WTC11 (cell line): ENCODE results near the gene ABCF2. TPM values are rescaled to one million over a fixed set of nuclear protein-coding genes. Genes with fewer than 3 reads are reported as not detected.
A peak's percentile ranks its signal among the peaks of the same experiment; 100 is the strongest.

Source experiments
- ATAC-seq: fragments of 200-7000 bp; cut with Tn5 transposase; 2 replicates; pipeline ENCODE4 v1.10.0; 2021; ENCODE audit warnings: mild to moderate bottlenecking, moderate library complexity
- Bru-seq: library from RNA; stranded (reverse); fragments of 400-500 nt; gene quantifications from one replicate; lab custom pipeline; 2021; lab: Mats Ljungman, UMichigan
- CTCF ChIA-PET: fragments of 300-600 bp; sonication (Branson Sonifier 250); formaldehyde crosslinking; loops from one replicate; lab custom pipeline; 2021; ENCODE audit warnings: antibody characterized with exemption; lab: Charles Lee
- POLR2A ChIA-PET: fragments of 350-600 bp; sonication (Branson Sonifier 250); formaldehyde crosslinking; loops from one replicate; lab custom pipeline; 2021; ENCODE audit warnings: antibody characterized with exemption; lab: Charles Lee
- DNase-seq: peaks from one replicate; pipeline ENCODE4 v3.0.0; 2021; ENCODE audit warnings: low spot score
- H3K27ac Mint-ChIP-seq: 2 replicates; pipeline ENCODE4 v1.8.0; 2021; ENCODE audit warnings: mixed read lengths
- H3K27me3 Mint-ChIP-seq: 2 replicates; pipeline ENCODE4 v1.8.0; 2021; ENCODE audit warnings: low read depth, mild to moderate bottlenecking, moderate library complexity, mixed read lengths
- H3K36me3 Mint-ChIP-seq: 2 replicates; pipeline ENCODE4 v1.8.0; 2021; ENCODE audit warnings: mixed read lengths
- H3K4me1 Mint-ChIP-seq: 2 replicates; pipeline ENCODE4 v1.8.0; 2022; ENCODE audit warnings: mixed read lengths
- H3K4me3 Mint-ChIP-seq: 2 replicates; pipeline ENCODE4 v1.8.0; 2021; ENCODE audit warnings: mild to moderate bottlenecking, moderate library complexity, mixed read lengths
- H3K9me3 Mint-ChIP-seq: 2 replicates; pipeline ENCODE4 v1.8.0; 2021; ENCODE audit warnings: mixed read lengths
- ATF1 ChIP-seq: sonication (generic); formaldehyde crosslinking; IDR thresholded peaks from 2 replicates; pipeline ENCODE4 v1.8.1; 2023; ENCODE audit warnings: mild to moderate bottlenecking, moderate library complexity, missing genetic modification reagents
- ATF6 ChIP-seq: sonication (generic); formaldehyde crosslinking; IDR thresholded peaks from 2 replicates; pipeline ENCODE4 v1.8.1; 2023; ENCODE audit warnings: mild to moderate bottlenecking, missing genetic modification reagents
- CDX4 ChIP-seq: fragments of 250-450 bp; sonication (Bioruptor Pico); IDR thresholded peaks from 2 replicates; pipeline ENCODE4 v1.9.0; 2021; ENCODE audit warnings: moderate library complexity, mild to moderate bottlenecking, inconsistent platforms, borderline replicate concordance
- E2F5 ChIP-seq: sonication (generic); formaldehyde crosslinking; IDR thresholded peaks from 2 replicates; pipeline ENCODE4 v1.8.1; 2022; ENCODE audit warnings: mild to moderate bottlenecking, moderate library complexity, missing genetic modification reagents
- EMX1 ChIP-seq: fragments of 250-450 bp; sonication (Bioruptor Pico); IDR thresholded peaks from 2 replicates; pipeline ENCODE4 v1.8.0; 2021; ENCODE audit warnings: mild to moderate bottlenecking
- FOXJ3 ChIP-seq: sonication (generic); formaldehyde crosslinking; IDR thresholded peaks from 2 replicates; pipeline ENCODE4 v1.9.0; 2021; ENCODE audit warnings: missing genetic modification reagents, mild to moderate bottlenecking, borderline replicate concordance
- IRF1 ChIP-seq: sonication (generic); formaldehyde crosslinking; IDR thresholded peaks from 2 replicates; pipeline ENCODE4 v1.8.0; 2023; ENCODE audit warnings: missing genetic modification reagents
- MLX ChIP-seq: sonication (generic); formaldehyde crosslinking; IDR thresholded peaks from 2 replicates; pipeline ENCODE4 v1.8.1; 2023; ENCODE audit warnings: mild to moderate bottlenecking, missing genetic modification reagents, moderate library complexity
- PRRX2 ChIP-seq: fragments of 250-450 bp; sonication (Bioruptor Pico); IDR thresholded peaks from 2 replicates; pipeline ENCODE4 v1.8.0; 2021; ENCODE audit warnings: mild to moderate bottlenecking
- RELA ChIP-seq: sonication (generic); formaldehyde crosslinking; IDR thresholded peaks from 2 replicates; pipeline ENCODE4 v1.8.1; 2022; ENCODE audit warnings: missing genetic modification reagents, mild to moderate bottlenecking, borderline replicate concordance
- SMAD3 ChIP-seq: sonication (generic); formaldehyde crosslinking; IDR thresholded peaks from 2 replicates; pipeline ENCODE4 v1.8.0; 2022; ENCODE audit warnings: missing genetic modification reagents, mild to moderate bottlenecking, borderline replicate concordance
- SP1 ChIP-seq: sonication (generic); formaldehyde crosslinking; conservative IDR thresholded peaks from 2 replicates; pipeline ENCODE4 v1.8.1; 2022; ENCODE audit warnings: missing genetic modification reagents
- TP53 ChIP-seq: sonication (generic); formaldehyde crosslinking; IDR thresholded peaks from 2 replicates; pipeline ENCODE4 v1.8.1; 2023; ENCODE audit warnings: mild to moderate bottlenecking, missing genetic modification reagents
- ZMAT4 ChIP-seq: fragments of 250-450 bp; sonication (Bioruptor Pico); IDR thresholded peaks from 2 replicates; pipeline ENCODE4 v1.9.0; 2021; ENCODE audit warnings: mild to moderate bottlenecking
- ZNF263 ChIP-seq: sonication (generic); formaldehyde crosslinking; IDR thresholded peaks from 2 replicates; pipeline ENCODE4 v1.8.1; 2022; ENCODE audit warnings: low read depth, mild to moderate bottlenecking, moderate library complexity, missing genetic modification reagents
- ZNF396 ChIP-seq: fragments of 250-450 bp; sonication (Bioruptor Pico); IDR thresholded peaks from 2 replicates; pipeline ENCODE4 v1.8.0; 2021; ENCODE audit warnings: mild to moderate bottlenecking, moderate library complexity, borderline replicate concordance
- ZNF423 ChIP-seq: fragments of 250-450 bp; sonication (Bioruptor Pico); IDR thresholded peaks from 2 replicates; pipeline ENCODE4 v2.1.2; 2022; ENCODE audit warnings: mild to moderate bottlenecking, moderate library complexity
- long read RNA-seq, 3 experiments: library from RNA in 1 of 3; library from capped mRNA in 1 of 3; library from polyadenylated mRNA in 1 of 3; unstranded in 2 of 3; stranded (forward) in 1 of 3; transcript quantifications; one replicate each; pipeline ENCODE4 v2.0.0, GENCODE V29; 2021
- total RNA-seq: library from RNA; stranded (reverse); gene quantifications from 3 replicates; pipeline ENCODE4 v1.2.3, GENCODE V29; 2021
- TF ChIP-seq, protein P1 (sequence below): sonication (generic); formaldehyde crosslinking; IDR thresholded peaks from 2 replicates; pipeline ENCODE4 v1.8.1; 2022; ENCODE audit warnings: low read depth, mild to moderate bottlenecking, moderate library complexity, missing genetic modification reagents, borderline replicate concordance
- TF ChIP-seq, protein P2 (sequence below): fragments of 250-450 bp; sonication (Bioruptor Pico); IDR thresholded peaks from 2 replicates; pipeline ENCODE4 v1.8.0; 2021; ENCODE audit warnings: mild to moderate bottlenecking
- TF ChIP-seq, protein P3 (sequence below): sonication (generic); formaldehyde crosslinking; IDR thresholded peaks from 2 replicates; pipeline ENCODE4 v1.8.0; 2023; ENCODE audit warnings: mild to moderate bottlenecking, missing genetic modification reagents
- TF ChIP-seq, protein P4 (sequence below): sonication (generic); formaldehyde crosslinking; IDR thresholded peaks from 2 replicates; pipeline ENCODE4 v1.8.1; 2022; ENCODE audit warnings: low read depth, missing genetic modification reagents, borderline replicate concordance

ABCF2 gene
- 41.3 to 43.7 TPM (median 43.5 TPM) in 3 replicates for total RNA-seq
- Bru-seq, nascent RNA, result percentile 79 among the genes with signal in this experiment
- long read RNA-seq, experiment 1, transcript ABCF2-201 (15 exons, 3,546 nt), result major isoform, 207 of 267 reads
- long read RNA-seq, experiment 1, partial matches to known transcripts, result 40 of 267 reads
- long read RNA-seq, experiment 1, other reads (novel, unspliced or antisense), result 20 of 267 reads
- long read RNA-seq, experiment 2, transcript ABCF2-201 (15 exons, 3,546 nt), result major isoform, 9 of 55 reads
- long read RNA-seq, experiment 2, partial matches to known transcripts, result 33 of 55 reads
- long read RNA-seq, experiment 2, other reads (novel, unspliced or antisense), result 13 of 55 reads
- long read RNA-seq, experiment 3, transcript ABCF2-201 (15 exons, 3,546 nt), result major isoform, 20 of 28 reads
- long read RNA-seq, experiment 3, partial matches to known transcripts, result 7 of 28 reads
- long read RNA-seq, experiment 3, other reads (novel, unspliced or antisense), result 1 of 28 reads

GRCh38 chr7:151226875-151227782 lies at the start of gene ABCF2:
TSS of gene ABCF2 (minus strand) at chr7:151227205. CDS start at chr7:151226458, 747 bp downstream.
- Mint-ChIP-seq H3K27ac (peak within 1 kb of the TSS; percentile 100), H3K36me3 (peaks cover 38% of the 10 kb centered on the region), H3K4me1 (peaks cover 30% of the 10 kb centered on the region), H3K4me3 (peak within 1 kb of the TSS; percentile 95), H3K27me3 (no peaks in the 10 kb centered on the region), H3K9me3 (no peaks in the 10 kb centered on the region)
- DNase-seq, result peak; percentile 100
- POLR2A ChIA-PET, result interaction anchor here (0.6 to 1.4 kb wide), 12 partner anchors 17 to 165 kb away, joined by 3 to 7 read pairs (median 4); partner anchors contain the start of gene H2BK1
- ATAC-seq, result peak; percentile 98
- CTCF ChIA-PET, result interaction anchor here (0.6 to 3.4 kb wide), 32 partner anchors 9 to 350 kb away, joined by 3 to 83 read pairs (median 4); partner anchors contain the start of genes H2BK1 and NUB1
- TF ChIP-seq E2F5 (CRISPR knock-in tag) (peak; percentile 87), SMAD3 (CRISPR knock-in tag) (0 out of 2 replicates have a peak, but pooled peaks have one; percentile 15), ZNF263 (CRISPR knock-in tag) (no peak), TP53 (CRISPR knock-in tag) (no peak), MLX (CRISPR knock-in tag) (no peak), CDX4 (no peak), ZMAT4 (no peak), EMX1 (CRISPR knock-in tag) (no peak), RELA (CRISPR knock-in tag) (no peak), ZNF396 (CRISPR knock-in tag) (no peak), ZNF423 (CRISPR knock-in tag) (no peak), FOXJ3 (CRISPR knock-in tag) (no peak), ATF6 (no peak), ATF1 (CRISPR knock-in tag) (peak; percentile 72; the same call in 1 of the 2 replicates), SP1 (CRISPR knock-in tag) (peak; percentile 96), PRRX2 (CRISPR knock-in tag) (no peak), IRF1 (CRISPR knock-in tag) (no peak)
- TF ChIP-seq, protein P1, sequence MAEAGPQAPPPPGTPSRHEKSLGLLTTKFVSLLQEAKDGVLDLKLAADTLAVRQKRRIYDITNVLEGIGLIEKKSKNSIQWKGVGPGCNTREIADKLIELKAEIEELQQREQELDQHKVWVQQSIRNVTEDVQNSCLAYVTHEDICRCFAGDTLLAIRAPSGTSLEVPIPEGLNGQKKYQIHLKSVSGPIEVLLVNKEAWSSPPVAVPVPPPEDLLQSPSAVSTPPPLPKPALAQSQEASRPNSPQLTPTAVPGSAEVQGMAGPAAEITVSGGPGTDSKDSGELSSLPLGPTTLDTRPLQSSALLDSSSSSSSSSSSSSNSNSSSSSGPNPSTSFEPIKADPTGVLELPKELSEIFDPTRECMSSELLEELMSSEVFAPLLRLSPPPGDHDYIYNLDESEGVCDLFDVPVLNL, result no peak
- TF ChIP-seq, protein P2, sequence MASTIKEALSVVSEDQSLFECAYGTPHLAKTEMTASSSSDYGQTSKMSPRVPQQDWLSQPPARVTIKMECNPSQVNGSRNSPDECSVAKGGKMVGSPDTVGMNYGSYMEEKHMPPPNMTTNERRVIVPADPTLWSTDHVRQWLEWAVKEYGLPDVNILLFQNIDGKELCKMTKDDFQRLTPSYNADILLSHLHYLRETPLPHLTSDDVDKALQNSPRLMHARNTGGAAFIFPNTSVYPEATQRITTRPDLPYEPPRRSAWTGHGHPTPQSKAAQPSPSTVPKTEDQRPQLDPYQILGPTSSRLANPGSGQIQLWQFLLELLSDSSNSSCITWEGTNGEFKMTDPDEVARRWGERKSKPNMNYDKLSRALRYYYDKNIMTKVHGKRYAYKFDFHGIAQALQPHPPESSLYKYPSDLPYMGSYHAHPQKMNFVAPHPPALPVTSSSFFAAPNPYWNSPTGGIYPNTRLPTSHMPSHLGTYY (CRISPR knock-in tag), result no peak
- TF ChIP-seq, protein P3, sequence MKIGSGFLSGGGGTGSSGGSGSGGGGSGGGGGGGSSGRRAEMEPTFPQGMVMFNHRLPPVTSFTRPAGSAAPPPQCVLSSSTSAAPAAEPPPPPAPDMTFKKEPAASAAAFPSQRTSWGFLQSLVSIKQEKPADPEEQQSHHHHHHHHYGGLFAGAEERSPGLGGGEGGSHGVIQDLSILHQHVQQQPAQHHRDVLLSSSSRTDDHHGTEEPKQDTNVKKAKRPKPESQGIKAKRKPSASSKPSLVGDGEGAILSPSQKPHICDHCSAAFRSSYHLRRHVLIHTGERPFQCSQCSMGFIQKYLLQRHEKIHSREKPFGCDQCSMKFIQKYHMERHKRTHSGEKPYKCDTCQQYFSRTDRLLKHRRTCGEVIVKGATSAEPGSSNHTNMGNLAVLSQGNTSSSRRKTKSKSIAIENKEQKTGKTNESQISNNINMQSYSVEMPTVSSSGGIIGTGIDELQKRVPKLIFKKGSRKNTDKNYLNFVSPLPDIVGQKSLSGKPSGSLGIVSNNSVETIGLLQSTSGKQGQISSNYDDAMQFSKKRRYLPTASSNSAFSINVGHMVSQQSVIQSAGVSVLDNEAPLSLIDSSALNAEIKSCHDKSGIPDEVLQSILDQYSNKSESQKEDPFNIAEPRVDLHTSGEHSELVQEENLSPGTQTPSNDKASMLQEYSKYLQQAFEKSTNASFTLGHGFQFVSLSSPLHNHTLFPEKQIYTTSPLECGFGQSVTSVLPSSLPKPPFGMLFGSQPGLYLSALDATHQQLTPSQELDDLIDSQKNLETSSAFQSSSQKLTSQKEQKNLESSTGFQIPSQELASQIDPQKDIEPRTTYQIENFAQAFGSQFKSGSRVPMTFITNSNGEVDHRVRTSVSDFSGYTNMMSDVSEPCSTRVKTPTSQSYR, result 0 out of 2 replicates have a peak, but pooled peaks have one; percentile 34
- TF ChIP-seq, protein P4, sequence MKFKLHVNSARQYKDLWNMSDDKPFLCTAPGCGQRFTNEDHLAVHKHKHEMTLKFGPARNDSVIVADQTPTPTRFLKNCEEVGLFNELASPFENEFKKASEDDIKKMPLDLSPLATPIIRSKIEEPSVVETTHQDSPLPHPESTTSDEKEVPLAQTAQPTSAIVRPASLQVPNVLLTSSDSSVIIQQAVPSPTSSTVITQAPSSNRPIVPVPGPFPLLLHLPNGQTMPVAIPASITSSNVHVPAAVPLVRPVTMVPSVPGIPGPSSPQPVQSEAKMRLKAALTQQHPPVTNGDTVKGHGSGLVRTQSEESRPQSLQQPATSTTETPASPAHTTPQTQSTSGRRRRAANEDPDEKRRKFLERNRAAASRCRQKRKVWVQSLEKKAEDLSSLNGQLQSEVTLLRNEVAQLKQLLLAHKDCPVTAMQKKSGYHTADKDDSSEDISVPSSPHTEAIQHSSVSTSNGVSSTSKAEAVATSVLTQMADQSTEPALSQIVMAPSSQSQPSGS (CRISPR knock-in tag), result no peak
